Caki2 (cell line): ENCODE results near the gene BCAS1. TPM values are rescaled to one million over a fixed set of nuclear protein-coding genes. Genes with fewer than 3 reads are reported as not detected.

ENCODE experiments used
- DNase-seq: peaks from one replicate; pipeline ENCODE4 v3.0.0-alpha.2; 2015; ENCODE audit warnings: low read depth
- in situ Hi-C: cut with HindIII; loops from 2 replicates; pipeline ENCODE4 v1.10.0; 2016; ENCODE audit warnings: low sequenced_read_pairs, low pct_unique_long_range_greater_than_20kb, mixed read lengths
- total RNA-seq: library from RNA; depleted of rRNA; stranded (reverse); fragments of >200 nt; shearing (Covaris generic); gene quantifications from 2 replicates; pipeline ENCODE4 v1.2.3, GENCODE V29; 2014; ENCODE audit warnings: low replicate concordance; rRNA removed

The BCAS1 gene
- total RNA-seq, 1 experiment from 2014 or later: not detected

- in situ Hi-C loops: loop anchor here (25.0 kb wide), 1 partner anchor 137 kb away; no protein-coding TSS in a partner anchor
Measured at GRCh38 chr20:53899351-53900167, 170.8 kb downstream of the BCAS1 start.

DNA sequence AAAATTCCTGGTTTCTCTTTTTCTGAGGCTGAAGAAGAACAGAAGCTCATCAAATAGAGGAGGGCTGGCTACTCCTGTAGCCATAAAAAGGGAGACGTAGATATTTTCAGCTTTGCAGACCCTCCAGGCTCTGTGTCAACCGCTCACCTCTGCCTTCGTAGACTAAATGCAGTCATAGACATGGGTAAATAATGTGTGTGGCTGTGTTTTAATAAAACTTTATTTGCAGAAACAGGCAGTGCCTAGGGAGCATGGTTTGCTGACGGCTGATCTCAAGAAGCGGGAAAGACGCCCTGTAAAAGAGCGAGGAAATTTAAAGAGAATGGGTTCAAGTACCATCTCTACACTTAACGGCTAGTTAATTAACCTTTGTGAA, 171.8 kb downstream of the BCAS1 start:
- DNase-seq: no peak
- in situ Hi-C loops: no loop called here

More at GRCh38 chr20:53899351-53900167, 170.8 kb downstream of the BCAS1 start:
- DNase-seq: peak; percentile 97

- no peak for DNase-seq
- in situ Hi-C loops: no loop called here
Measured at GRCh38 chr20:53897884-53898555, 172.4 kb downstream of the BCAS1 start.

DNA sequence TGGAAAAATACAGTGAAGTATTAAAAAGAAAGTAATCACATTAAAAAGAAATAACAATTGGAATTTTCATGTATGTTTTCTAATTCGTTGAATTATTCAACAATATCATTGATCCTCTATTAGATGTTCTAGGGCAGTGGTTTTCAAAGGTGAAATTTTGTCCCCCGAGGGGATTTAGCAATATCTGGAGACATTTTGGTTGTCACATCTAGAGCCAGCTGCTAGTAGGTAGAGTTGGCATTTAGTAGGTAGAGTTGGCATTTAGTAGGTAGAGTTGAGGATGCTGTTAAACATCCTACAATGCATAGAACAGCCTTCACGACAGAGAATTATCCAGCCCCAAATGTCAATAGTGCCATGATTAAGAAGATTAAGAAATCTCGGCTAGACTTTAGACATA, 173.7 kb downstream of the BCAS1 start:
- DNase-seq: no peak
- in situ Hi-C loops: no loop called here

GRCh38 chr20:53896041-53896440, 174.4 kb downstream of the BCAS1 start:
- in situ Hi-C loops: no loop called here
- no peak for DNase-seq

GRCh38 chr20:53895385-53895755, 175.0 kb downstream of the BCAS1 start:
- DNase-seq: no peak

DNA sequence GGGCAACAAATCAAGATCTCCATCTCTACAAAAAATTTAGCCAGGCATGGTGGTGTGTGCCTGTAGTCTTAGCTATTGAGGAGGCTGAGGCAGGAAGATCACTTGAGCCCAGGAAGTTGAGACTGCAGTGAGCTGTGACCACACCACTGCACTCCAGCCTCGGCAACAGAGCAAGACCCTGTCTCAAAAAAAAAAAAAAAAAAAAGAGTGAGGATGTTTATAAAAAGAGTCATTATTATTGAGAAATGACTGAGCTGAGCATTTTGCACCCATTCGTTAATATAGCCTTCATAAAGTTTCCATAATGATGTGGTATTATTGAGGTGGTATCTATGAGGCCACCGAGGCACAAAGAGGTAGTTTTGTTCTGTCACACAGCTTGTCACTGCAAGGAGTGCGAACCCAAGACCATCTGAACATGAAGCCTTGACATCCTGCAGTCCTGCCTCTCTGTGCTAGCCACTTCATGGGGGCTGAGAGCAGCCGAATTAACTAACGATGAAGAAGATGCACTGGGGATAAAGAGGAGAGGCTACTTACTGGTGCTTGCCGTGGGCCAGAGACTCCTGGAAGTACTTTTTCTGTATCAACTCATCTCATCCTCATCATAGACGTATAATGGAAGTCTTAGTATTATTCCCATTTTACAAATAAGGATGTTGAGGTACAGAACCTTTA, 175.5 kb downstream of the BCAS1 start:
- in situ Hi-C loops: no loop called here
- no peak for DNase-seq

More at GRCh38 chr20:53895385-53895755, 175.0 kb downstream of the BCAS1 start:
- in situ Hi-C loops: no loop called here

Other genes with a start within 250 kb of the BCAS1 start
- 154 and 180 TPM in 2 replicates for gene CYP24A1, start 103.4 kb upstream of the BCAS1 start, total RNA-seq
- gene PFDN4, start 137.5 kb upstream of the BCAS1 start, total RNA-seq: 245 and 300 TPM in 2 replicates